ENCODE data around the gene BMP10. TPM values are rescaled to one million over a fixed set of nuclear protein-coding genes. Genes with fewer than 3 reads are reported as not detected.
"Not testable (repeated sequence)": the region's sequence is repeated elsewhere in the genome, so short reads cannot be mapped to it uniquely, and the experiment has no call there.

The BMP10 gene
- total RNA-seq, 1 donor from 2014 or later = 6.1 TPM

- ATAC-seq = no peak
- DNase-seq (ENCODE audit: low spot score) = no peak
Measured at GRCh38 chr2:68900496-68901198, 29.4 kb upstream of the BMP10 start.

GRCh38 chr2:68895981-68896380, 24.8 kb upstream of the BMP10 start:
- not testable (repeated sequence) for ATAC-seq; DNase-seq (ENCODE audit: low spot score)

GRCh38 chr2:68889500-68889899, 18.3 kb upstream of the BMP10 start:
- DNase-seq (ENCODE audit: low spot score) (no peak), ATAC-seq (peak; percentile 21)

- ATAC-seq (no peak), DNase-seq (ENCODE audit: low spot score) (no peak)
Measured at GRCh38 chr2:68889021-68889420, 17.8 kb upstream of the BMP10 start.

GRCh38 chr2:68888038-68888704, 17.0 kb upstream of the BMP10 start:
- peak; percentile 74 for ATAC-seq
- DNase-seq (ENCODE audit: low spot score) = no peak

- no peak for ATAC-seq
- no peak for DNase-seq (ENCODE audit: low spot score)
Measured at GRCh38 chr2:68885811-68886075, 14.5 kb upstream of the BMP10 start.

- ATAC-seq (no peak), DNase-seq (ENCODE audit: low spot score) (no peak)
Measured at GRCh38 chr2:68885074-68885810, 14.0 kb upstream of the BMP10 start.

GRCh38 chr2:68880213-68880612, 9.0 kb upstream of the BMP10 start:
- ATAC-seq = no peak
- no peak for DNase-seq (ENCODE audit: low spot score)

- no peak for ATAC-seq
- no peak for DNase-seq (ENCODE audit: low spot score)
Measured at GRCh38 chr2:68879296-68879695, 8.1 kb upstream of the BMP10 start.

GRCh38 chr2:68878753-68879152, 7.6 kb upstream of the BMP10 start:
- no peak for ATAC-seq

GRCh38 chr2:68878071-68878711, 7.0 kb upstream of the BMP10 start:
- DNase-seq (ENCODE audit: low spot score) = no peak
- no peak for ATAC-seq

More at GRCh38 chr2:68878753-68879152, 7.6 kb upstream of the BMP10 start:
- DNase-seq (ENCODE audit: low spot score) = no peak

- DNase-seq (ENCODE audit: low spot score) = no peak
- ATAC-seq = no peak
Measured at GRCh38 chr2:68877079-68877772, 6.0 kb upstream of the BMP10 start.

GRCh38 chr2:68870215-68870614, 982 bp downstream of the BMP10 start:
- ATAC-seq (no peak), DNase-seq (ENCODE audit: low spot score) (no peak)

GRCh38 chr2:68865108-68865507, 6.1 kb downstream of the BMP10 start:
- DNase-seq (ENCODE audit: low spot score) (no peak), ATAC-seq (no peak)

GRCh38 chr2:68863996-68864395, 7.2 kb downstream of the BMP10 start:
- DNase-seq (ENCODE audit: low spot score) (no peak), ATAC-seq (no peak)

GRCh38 chr2:68862889-68863288, 8.3 kb downstream of the BMP10 start:
- ATAC-seq (no peak), DNase-seq (ENCODE audit: low spot score) (no peak)

GRCh38 chr2:68861330-68861729, 9.9 kb downstream of the BMP10 start:
- DNase-seq (ENCODE audit: low spot score) (no peak), ATAC-seq (peak; percentile 25)

GRCh38 chr2:68860111-68860510, 11.1 kb downstream of the BMP10 start:
- DNase-seq (ENCODE audit: low spot score) (no peak), ATAC-seq (no peak)

- DNase-seq (ENCODE audit: low spot score) = no peak
- ATAC-seq = no peak
Measured at GRCh38 chr2:68857855-68858456, 13.2 kb downstream of the BMP10 start.

GRCh38 chr2:68857202-68857845, 13.9 kb downstream of the BMP10 start:
- no peak for ATAC-seq
- DNase-seq (ENCODE audit: low spot score) = no peak

Data from left lobe of liver (tissue), 2 donors.